Measurements from ENCODE around the gene CDKN2C. TPM values are rescaled to one million over a fixed set of nuclear protein-coding genes. Genes with fewer than 3 reads are reported as not detected.

CDKN2C gene
- polyA plus RNA-seq, 1 of the 3 experiments (the other 2 are of a cell fraction): 27.0 TPM

DNA sequence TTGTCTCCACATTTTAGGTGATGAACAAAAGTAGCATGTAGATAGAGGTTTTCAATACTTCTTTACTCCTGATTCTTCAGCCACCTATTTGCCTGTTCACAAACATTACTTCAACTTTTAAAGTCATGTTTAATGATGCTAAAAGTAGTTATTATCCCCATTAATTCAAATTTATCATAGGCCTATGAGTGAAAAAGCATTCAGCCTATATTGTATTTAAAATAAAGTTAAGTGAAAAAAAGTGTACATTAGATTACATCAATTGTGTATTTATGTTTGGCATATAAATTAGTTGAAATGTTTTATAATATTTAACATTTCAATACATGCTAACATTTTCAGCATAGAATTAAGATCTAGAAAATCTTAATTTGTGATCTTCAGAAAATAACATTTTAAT, 10.5 kb downstream of the CDKN2C start:
- no peak for TF ChIP-seq RFX5 (IDR thresholded peaks at IDR 0.05; ENCODE audit: low read length)
- TF ChIP-seq NFIC (IDR thresholded peaks at IDR 0.05; ENCODE audit: borderline replicate concordance): no peak
- Histone ChIP-seq H3K79me2 (ENCODE audit: insufficient read depth) (peaks cover 71% of the 10 kb centered on the region), H3K9ac (peak overlapping the region; percentile 98; the same call in 1 of the 2 replicates), H3K36me3 (replicated peaks in 1 of 2; ENCODE audit: control insufficient read depth in 1 of 2, insufficient read depth in 2 of 2, low read length in 1 of 2) (no peaks in the 10 kb centered on the region), H3K4me3 (ENCODE audit: low read depth in 2 of 2, low read length in 1 of 2) (peak overlapping the region in 1 of 2 experiments; percentile 90; a peak in 1 of 4 replicates), H3K27me3 (ENCODE audit: insufficient read depth) (no peaks in the 10 kb centered on the region), H3F3A (replicated peaks; ENCODE audit: insufficient read depth) (peaks cover 12% of the 10 kb centered on the region), H3K4me1 (ENCODE audit: control insufficient read depth in 1 of 2, insufficient read depth in 2 of 2, low read depth in 1 of 2, low read length in 1 of 2) (peaks cover 14 to 16% of the 10 kb centered on the region in 2 experiments; a peak in 3 of 4 replicates), H4K20me1 (ENCODE audit: insufficient read depth) (no peaks in the 10 kb centered on the region), H3K9me3 (no peaks in the 10 kb centered on the region), H3K4me2 (peak overlapping the region; percentile 97), H3K27ac (ENCODE audit: low read depth in 2 of 2, low read length in 1 of 2) (peak overlapping the region; percentile 94 to 96; a peak in 2 of 4 replicates), H2AFZ (ENCODE audit: low read depth) (peak overlapping the region; percentile 80), H3K9me2 (no peaks in the 10 kb centered on the region)
- DNase-seq: no peak
- ChIA-PET CTCF (no interaction called here), POLR2A (no interaction called here)

DNA sequence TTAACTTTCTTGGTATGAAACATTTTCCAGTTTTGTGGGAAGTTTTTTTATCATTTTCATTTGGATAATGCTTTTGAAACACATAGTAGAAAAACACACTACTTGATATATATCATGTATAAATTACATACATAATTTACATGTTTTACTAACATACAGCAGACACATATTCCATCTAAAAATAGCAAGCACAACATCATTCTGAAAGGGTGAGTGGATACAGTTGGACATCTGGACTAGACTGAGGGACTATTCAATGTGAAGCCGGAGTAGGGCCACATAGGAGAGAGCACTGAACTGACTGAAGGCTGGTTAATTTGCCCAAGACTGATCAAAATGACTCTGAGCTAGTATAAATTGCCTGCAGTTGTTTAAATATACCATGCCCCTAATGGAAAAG, 11.7 kb downstream of the CDKN2C start:
- H3K4me1 ChIP-seq (ENCODE audit: control insufficient read depth in 1 of 2, insufficient read depth in 2 of 2, low read depth in 1 of 2, low read length in 1 of 2): peaks cover 9 to 16% of the 10 kb centered on the region in 2 experiments; a peak in 3 of 4 replicates
- no peaks in the 10 kb centered on the region for H3K9me2 ChIP-seq
- peaks cover 13% of the 10 kb centered on the region for H3F3A ChIP-seq (replicated peaks; ENCODE audit: insufficient read depth)
- H2AFZ ChIP-seq (ENCODE audit: low read depth): peak overlapping the region; percentile 80; the same call in 1 of the 2 replicates
- no peaks in the 10 kb centered on the region for H3K36me3 ChIP-seq (replicated peaks in 1 of 2; ENCODE audit: control insufficient read depth in 1 of 2, insufficient read depth in 2 of 2, low read length in 1 of 2)
- CTCF ChIA-PET: no interaction called here
- WGBS (ENCODE audit: low lambda C conversion rate): 70% methylated on average over 1 of the region's 1 CpG
- 0 out of 2 replicates have a peak, but pooled peaks have one; percentile 3 for TF ChIP-seq MEF2A (IDR thresholded peaks at IDR 0.05; ENCODE audit: borderline replicate concordance, low read depth)
- TF ChIP-seq RCOR1 (IDR thresholded peaks at IDR 0.05; ENCODE audit: low read length): no peak
- H3K9ac ChIP-seq: peak overlapping the region; percentile 98; the same call in 1 of the 2 replicates
- H3K27me3 ChIP-seq (ENCODE audit: insufficient read depth): no peaks in the 10 kb centered on the region
- peak; percentile 22 for DNase-seq
- H3K4me3 ChIP-seq (ENCODE audit: low read depth in 2 of 2, low read length in 1 of 2): peak overlapping the region in 1 of 2 experiments; percentile 2; a peak in 1 of 4 replicates
- H3K27ac ChIP-seq (ENCODE audit: low read depth in 2 of 2, low read length in 1 of 2): peak overlapping the region; percentile 1 to 47; a peak in 3 of 4 replicates
- POLR2A ChIA-PET: interaction anchor here (1.7 kb wide), 1 partner anchor 12 kb away, joined by 8 read pairs; the partner anchor contains the start of gene CDKN2C
- H3K9me3 ChIP-seq: no peaks in the 10 kb centered on the region
- peaks cover 63% of the 10 kb centered on the region for H3K79me2 ChIP-seq (ENCODE audit: insufficient read depth)
- peak overlapping the region; percentile 56 for H3K4me2 ChIP-seq
- H4K20me1 ChIP-seq (ENCODE audit: insufficient read depth): no peaks in the 10 kb centered on the region

DNA sequence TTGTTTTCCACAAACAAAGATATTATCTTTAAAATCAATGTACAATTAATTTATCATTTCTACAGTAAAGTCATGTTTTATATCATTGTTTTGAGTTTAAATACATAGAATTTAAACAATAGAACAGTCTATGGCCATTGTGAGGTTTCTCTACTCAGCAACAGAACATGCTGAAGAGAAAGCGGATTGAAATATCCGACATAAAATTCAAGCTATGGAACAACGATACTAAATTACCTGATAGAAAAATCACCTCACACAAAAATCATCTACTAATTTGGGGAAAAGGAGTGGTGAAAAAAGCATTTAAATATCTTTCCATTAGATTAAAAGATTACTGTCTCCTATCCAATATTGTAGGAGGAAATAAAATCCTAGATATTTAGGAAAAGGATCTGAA, 12.6 kb downstream of the CDKN2C start:
- peaks cover 68% of the 10 kb centered on the region for H3K79me2 ChIP-seq (ENCODE audit: insufficient read depth)
- no peak for DNase-seq
- TF ChIP-seq NFIC (IDR thresholded peaks at IDR 0.05; ENCODE audit: borderline replicate concordance) (no peak), TCF12 (IDR thresholded peaks at IDR 0.05) (no peak), FOSL2 (IDR thresholded peaks at IDR 0.05; ENCODE audit: borderline replicate concordance, low read depth) (no peak), GATA2 (CRISPR knock-in tag; IDR thresholded peaks at IDR 0.05) (no peak), TEAD4 (IDR thresholded peaks at IDR 0.05; ENCODE audit: borderline replicate concordance, insufficient read depth) (no peak), FOXJ3 (CRISPR knock-in tag; IDR thresholded peaks at IDR 0.05) (no peak), NRF1 (IDR thresholded peaks at IDR 0.05; ENCODE audit: low read depth, low read length) (no peak), GABPA (IDR thresholded peaks at IDR 0.05; ENCODE audit: low read depth) (no peak)
- TF ChIP-seq, protein P1, sequence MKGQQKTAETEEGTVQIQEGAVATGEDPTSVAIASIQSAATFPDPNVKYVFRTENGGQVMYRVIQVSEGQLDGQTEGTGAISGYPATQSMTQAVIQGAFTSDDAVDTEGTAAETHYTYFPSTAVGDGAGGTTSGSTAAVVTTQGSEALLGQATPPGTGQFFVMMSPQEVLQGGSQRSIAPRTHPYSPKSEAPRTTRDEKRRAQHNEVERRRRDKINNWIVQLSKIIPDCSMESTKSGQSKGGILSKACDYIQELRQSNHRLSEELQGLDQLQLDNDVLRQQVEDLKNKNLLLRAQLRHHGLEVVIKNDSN (IDR thresholded peaks at IDR 0.05; ENCODE audit: borderline replicate concordance, low read depth): no peak
- ChIA-PET CTCF (interaction anchor here (0.7 kb wide), 1 partner anchor 25 kb away, joined by 3 read pairs; no protein-coding TSS in a partner anchor), POLR2A (no interaction called here)
- no peaks in the 10 kb centered on the region for H3K27me3 ChIP-seq (ENCODE audit: insufficient read depth)
- peaks cover 13% of the 10 kb centered on the region for H3F3A ChIP-seq (replicated peaks; ENCODE audit: insufficient read depth)
- peaks cover 5 to 16% of the 10 kb centered on the region in 2 experiments; a peak in 3 of 4 replicates for H3K4me1 ChIP-seq (ENCODE audit: control insufficient read depth in 1 of 2, insufficient read depth in 2 of 2, low read depth in 1 of 2, low read length in 1 of 2)
- no peaks in the 10 kb centered on the region for H3K9me3 ChIP-seq
- no peak overlapping the region for H3K4me3 ChIP-seq (ENCODE audit: low read depth in 2 of 2, low read length in 1 of 2)
- H3K4me2 ChIP-seq: peak overlapping the region; percentile 56; the same call in 1 of the 2 replicates
- no peaks in the 10 kb centered on the region for H3K9me2 ChIP-seq
- peak overlapping the region; percentile 80; the same call in 1 of the 2 replicates for H2AFZ ChIP-seq (ENCODE audit: low read depth)
- no peaks in the 10 kb centered on the region for H3K36me3 ChIP-seq (replicated peaks in 1 of 2; ENCODE audit: control insufficient read depth in 1 of 2, insufficient read depth in 2 of 2, low read length in 1 of 2)
- peak overlapping the region in 1 of 2 experiments; percentile 50; a peak in 2 of 4 replicates for H3K27ac ChIP-seq (ENCODE audit: low read depth in 2 of 2, low read length in 1 of 2)
- H3K9ac ChIP-seq: no peak overlapping the region
- H4K20me1 ChIP-seq (ENCODE audit: insufficient read depth): no peaks in the 10 kb centered on the region
- 88% methylated on average over 3 of the region's 3 CpGs for WGBS (ENCODE audit: low lambda C conversion rate)

Measured in SK-N-SH (cell line).